D341Med (cell line): Measurements from ENCODE around the gene ZNF598.
"Not testable (repeated sequence)": the region's sequence is repeated elsewhere in the genome, so short reads cannot be mapped to it uniquely, and the experiment has no call there.

Source experiments
- DNase-seq: peaks from one replicate; pipeline ENCODE4 v3.0.0; 2012; ENCODE audit warnings: low spot score

ZNF598 gene

GRCh38 chr16:1958143-1958491, 51.5 kb downstream of the ZNF598 start:
- DNase-seq: not testable (repeated sequence)

- DNase-seq: not testable (repeated sequence)
These were observed 52.0 kb downstream of the ZNF598 start for GRCh38 chr16:1957434-1958142.

GRCh38 chr16:1953734-1954133, 55.9 kb downstream of the ZNF598 start:
- DNase-seq: no peak

GRCh38 chr16:1950559-1950958, 59.1 kb downstream of the ZNF598 start:
- DNase-seq: no peak

- no peak for DNase-seq
These were observed 59.6 kb downstream of the ZNF598 start for GRCh38 chr16:1950047-1950446.

- DNase-seq: no peak
These were observed 60.1 kb downstream of the ZNF598 start for GRCh38 chr16:1949507-1949906.
